ENCODE results near the gene EPHB1.

DNA sequence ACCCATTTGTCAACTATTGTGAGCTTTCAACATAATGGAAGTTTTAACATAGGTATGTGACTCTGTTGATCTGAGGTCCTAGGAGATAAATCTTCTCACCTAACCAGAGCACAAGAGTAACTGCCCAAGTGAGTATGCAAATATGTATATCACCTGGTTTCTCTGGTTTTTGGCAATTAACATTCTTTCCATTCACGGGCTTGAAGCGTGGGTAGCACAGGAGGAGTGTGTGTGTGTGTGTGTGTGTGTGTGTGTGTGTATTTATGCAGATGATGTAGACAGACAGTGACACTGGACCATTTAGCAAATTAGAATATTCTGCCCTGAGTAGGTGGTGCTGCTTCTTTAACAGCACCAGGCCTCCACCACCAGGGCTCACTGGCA is 15.0 kb downstream of the EPHB1 start:
- TF ChIP-seq, protein P1, sequence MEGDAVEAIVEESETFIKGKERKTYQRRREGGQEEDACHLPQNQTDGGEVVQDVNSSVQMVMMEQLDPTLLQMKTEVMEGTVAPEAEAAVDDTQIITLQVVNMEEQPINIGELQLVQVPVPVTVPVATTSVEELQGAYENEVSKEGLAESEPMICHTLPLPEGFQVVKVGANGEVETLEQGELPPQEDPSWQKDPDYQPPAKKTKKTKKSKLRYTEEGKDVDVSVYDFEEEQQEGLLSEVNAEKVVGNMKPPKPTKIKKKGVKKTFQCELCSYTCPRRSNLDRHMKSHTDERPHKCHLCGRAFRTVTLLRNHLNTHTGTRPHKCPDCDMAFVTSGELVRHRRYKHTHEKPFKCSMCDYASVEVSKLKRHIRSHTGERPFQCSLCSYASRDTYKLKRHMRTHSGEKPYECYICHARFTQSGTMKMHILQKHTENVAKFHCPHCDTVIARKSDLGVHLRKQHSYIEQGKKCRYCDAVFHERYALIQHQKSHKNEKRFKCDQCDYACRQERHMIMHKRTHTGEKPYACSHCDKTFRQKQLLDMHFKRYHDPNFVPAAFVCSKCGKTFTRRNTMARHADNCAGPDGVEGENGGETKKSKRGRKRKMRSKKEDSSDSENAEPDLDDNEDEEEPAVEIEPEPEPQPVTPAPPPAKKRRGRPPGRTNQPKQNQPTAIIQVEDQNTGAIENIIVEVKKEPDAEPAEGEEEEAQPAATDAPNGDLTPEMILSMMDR (conservative IDR thresholded peaks at IDR 0.05) = no peak
- no peak for TF ChIP-seq ZFX (IDR thresholded peaks at IDR 0.05)

All from C4-2B (cell line).